ENCODE data around the gene STUM.

- TF ChIP-seq L3MBTL2 (conservative IDR thresholded peaks at IDR 0.05) (no peak), ZNF384 (IDR thresholded peaks at IDR 0.05) (no peak)
Measured at GRCh38 chr1:226649780-226650179, 101.2 kb downstream of the STUM start.

Data from HEK293T (cell line).